GM12878 (cell line): Measurements from ENCODE around the gene BATF. TPM values are rescaled to one million over a fixed set of nuclear protein-coding genes. Genes with fewer than 3 reads are reported as not detected.
A peak's percentile ranks its signal among the peaks of the same experiment; 100 is the strongest.

Experiments used
- ATF2 ChIP-seq: IDR thresholded peaks from 2 replicates; pipeline ENCODE4 v1.6.1; 2012; ENCODE audit warnings: low read length, inconsistent platforms
- CTCF ChIP-seq, 3 experiments: IDR thresholded peaks in 2 of 3; conservative IDR thresholded peaks in 1 of 3; 2 replicates each; pipeline ENCODE4 v1.5.1; 2011; ENCODE audit warnings: low read depth in 3 of 3, low read length in 3 of 3, mild to moderate bottlenecking in 3 of 3, control low read depth in 2 of 3, moderate library complexity in 2 of 3, inconsistent platforms in 1 of 3, mixed read lengths in 1 of 3; ENCODE audit not compliant: control insufficient read depth in 2 of 3, insufficient read depth in 1 of 3; ENCODE audit errors: extremely low read depth in 1 of 3
- CUX1 ChIP-seq: IDR thresholded peaks from 2 replicates; pipeline ENCODE4 v1.6.1; 2012; ENCODE audit warnings: improper control_type of control experiment, low read depth, low read length; ENCODE audit not compliant: insufficient replicate concordance
- ETV6 ChIP-seq, 2 experiments: fragments of 450-650 bp in 1 of 2; IDR thresholded peaks in 1 of 2; conservative IDR thresholded peaks in 1 of 2; 2 replicates each; pipeline ENCODE4 v1.6.1; 2014; ENCODE audit warnings: antibody characterized with exemption in 1 of 2, borderline replicate concordance in 1 of 2, low read depth in 1 of 2, mild to moderate bottlenecking in 1 of 2, moderate library complexity in 1 of 2
- IKZF2 ChIP-seq, 2 experiments: fragments of 450-650 bp; IDR thresholded peaks; 2 replicates each; pipeline ENCODE4 v1.6.1; 2017; ENCODE audit warnings: mild to moderate bottlenecking in 2 of 2, moderate library complexity in 2 of 2
- KDM1A ChIP-seq: fragments of 200-600 bp; sonication (generic); IDR thresholded peaks from 2 replicates; pipeline ENCODE4 v1.6.1; 2016; ENCODE audit warnings: borderline replicate concordance
- NBN ChIP-seq: fragments of 450-650 bp; IDR thresholded peaks from 2 replicates; pipeline ENCODE4 v1.6.1; 2016
- NR2F1 ChIP-seq: fragments of 450-650 bp; conservative IDR thresholded peaks from 2 replicates; pipeline ENCODE4 v1.6.1; 2017; ENCODE audit warnings: mild to moderate bottlenecking
- PBX3 ChIP-seq: IDR thresholded peaks from 2 replicates; pipeline ENCODE4 v1.6.1; 2011; ENCODE audit warnings: mild to moderate bottlenecking, low read depth, low read length, moderate library complexity; ENCODE audit not compliant: insufficient replicate concordance
- POLR2A ChIP-seq: IDR thresholded peaks from 2 replicates; pipeline ENCODE4 v1.6.1; 2011; ENCODE audit warnings: low read depth, mild to moderate bottlenecking, low read length
- POU2F2 ChIP-seq: IDR thresholded peaks from 3 replicates; pipeline ENCODE4 v1.6.1; 2011; ENCODE audit warnings: low read depth, mild to moderate bottlenecking, low read length, borderline replicate concordance
- RCOR1 ChIP-seq: conservative IDR thresholded peaks from 2 replicates; pipeline ENCODE4 v1.6.1; 2012; ENCODE audit warnings: low read depth, low read length, improper control_type of control experiment
- RELA ChIP-seq: fragments of 450-650 bp; IDR thresholded peaks from 2 replicates; pipeline ENCODE4 v1.8.0; 2014; ENCODE audit warnings: borderline replicate concordance; ENCODE audit not compliant: partially characterized antibody
- ZBTB11 ChIP-seq: fragments of 450-650 bp; formaldehyde crosslinking; IDR thresholded peaks from 2 replicates; pipeline ENCODE4 v1.5.0; 2022; ENCODE audit warnings: mild to moderate bottlenecking, missing genetic modification characterization
- ZNF207 ChIP-seq: fragments of 450-650 bp; IDR thresholded peaks from 2 replicates; pipeline ENCODE4 v1.6.1; 2014; ENCODE audit warnings: antibody characterized with exemption, mild to moderate bottlenecking, borderline replicate concordance
- polyA plus RNA-seq, 11 experiments: library from polyadenylated mRNA; depleted of rRNA in 4 of 11; unstranded in 6 of 11; stranded (reverse) in 5 of 11; fragments of >200 nt; fragmentation: Nextera tagmentation in 4 of 11; fragmentation: Illumina TruSeq in 1 of 11; extraction: Ambion mirVana in 4 of 11; extraction: Trizol in 1 of 11; gene quantifications; 1 replicate in 1 of 11; 2 replicates in 10 of 11; pipeline versions ENCODE4 v1.2.1 to v1.2.3, GENCODE V29; 2011 to 2016; ENCODE audit warnings: inconsistent platforms in 2 of 11, missing spikeins in 2 of 11, low read depth in 1 of 11
- total RNA-seq, 4 experiments: library from RNA; depleted of rRNA in 3 of 4; stranded (reverse); fragments of >200 nt in 3 of 4; fragmentation: Illumina TruSeq in 1 of 4; extraction: Trizol in 1 of 4; gene quantifications; 2 replicates each; pipeline versions ENCODE4 v1.2.1 to v1.2.3, GENCODE V29; 2013 to 2021

BATF gene
- total and polyA plus RNA-seq, 10 of the 15 experiments (the other 5 are each of a cell fraction or from before 2014, with no cell fraction given), result 10.0 to 154 (median 103) TPM

- no peak for TF ChIP-seq CTCF (IDR thresholded peaks at IDR 0.05 in 2 of 3, conservative IDR thresholded peaks at IDR 0.05 in 1 of 3; ENCODE audit: control insufficient read depth in 2 of 3, extremely low read depth in 1 of 3, insufficient read depth in 1 of 3, low read depth in 3 of 3, low read length in 3 of 3)
- TF ChIP-seq CUX1, result no peak
- peak in 1 of 2 experiments; percentile 46; a peak in 2 of 4 replicates for TF ChIP-seq ETV6 (conservative IDR thresholded peaks at IDR 0.05 in 1 of 2, IDR thresholded peaks at IDR 0.05 in 1 of 2; ENCODE audit: borderline replicate concordance in 1 of 2, low read depth in 1 of 2)
- TF ChIP-seq ZBTB11, result no peak
- TF ChIP-seq KDM1A, result no peak
- no peak for TF ChIP-seq POU2F2
- TF ChIP-seq IKZF2 (IDR thresholded peaks at IDR 0.05), result peak; percentile 49 to 61; a peak in 2 of 4 replicates
- no peak for TF ChIP-seq ZNF207
- TF ChIP-seq NBN, result 0 out of 2 replicates have a peak, but pooled peaks have one; percentile 37
- TF ChIP-seq POLR2A, result peak; percentile 64
- no peak for TF ChIP-seq NR2F1
- no peak for TF ChIP-seq ATF2
- peak; percentile 48 for TF ChIP-seq RELA
- TF ChIP-seq RCOR1, result no peak
- no peak for TF ChIP-seq PBX3
Measured at GRCh38 chr14:75542588-75543091, 20.4 kb downstream of the BATF start (continued).
